Brain microvascular endothelial cell (primary cell): Measurements from ENCODE around the gene ZNF20.
"Not testable (repeated sequence)": the region's sequence is repeated elsewhere in the genome, so short reads cannot be mapped to it uniquely, and the experiment has no call there.

Experiments used
- DNase-seq: peaks from one replicate; pipeline ENCODE4 v3.0.0-alpha.2; 2020
- H3K27ac ChIP-seq: fragments of 250-450 bp; sonication (Bioruptor Pico); 2 replicates; pipeline ENCODE4 v1.5.1; 2020; ENCODE audit warnings: mild to moderate bottlenecking, moderate library complexity
- H3K27me3 ChIP-seq: fragments of 250-450 bp; sonication (Bioruptor Pico); replicated peaks from 2 replicates; pipeline ENCODE4 v1.5.1; 2020; ENCODE audit warnings: mild to moderate bottlenecking
- H3K36me3 ChIP-seq: fragments of 250-450 bp; sonication (Bioruptor Pico); replicated peaks from 2 replicates; pipeline ENCODE4 v1.5.1; 2020; ENCODE audit warnings: mild to moderate bottlenecking
- H3K4me3 ChIP-seq: 2 replicates; pipeline ENCODE4 v1.5.1; 2011; ENCODE audit warnings: low read depth, mild to moderate bottlenecking, control low read depth, low read length, moderate library complexity
- CTCF ChIP-seq: IDR thresholded peaks from 2 replicates; pipeline ENCODE4 v1.5.1; 2011; ENCODE audit warnings: low read depth, mild to moderate bottlenecking, moderate library complexity, low read length, control low read depth, inconsistent platforms; ENCODE audit errors: missing control alignments
- in situ Hi-C: cut with HindIII; loops from 2 replicates; pipeline ENCODE4 v1.10.0; 2017; ENCODE audit warnings: low sequenced_read_pairs, low pct_ligation_motif_present

Gene ZNF20

GRCh38 chr19:12111943-12112637 lies 28.1 kb downstream of the ZNF20 start:
- in situ Hi-C loops: no loop called here

GRCh38 chr19:12111176-12111575 lies 29.0 kb downstream of the ZNF20 start:
- H3K27me3 ChIP-seq: no peaks in the 10 kb centered on the region
- H3K27ac ChIP-seq: no peak overlapping the region
- in situ Hi-C loops: no loop called here
- no peak for DNase-seq
- H3K36me3 ChIP-seq: no peaks in the 10 kb centered on the region
- no peak for TF ChIP-seq CTCF
- no peak overlapping the region for H3K4me3 ChIP-seq

More at GRCh38 chr19:12111943-12112637, 28.1 kb downstream of the ZNF20 start:
- H3K36me3 ChIP-seq: no peaks in the 10 kb centered on the region
- TF ChIP-seq CTCF: no peak
- H3K27ac ChIP-seq: no peak overlapping the region
- H3K27me3 ChIP-seq: no peaks in the 10 kb centered on the region
- no peak for DNase-seq
- no peak overlapping the region for H3K4me3 ChIP-seq

- H3K4me3 ChIP-seq, H3K27me3 ChIP-seq, DNase-seq, in situ Hi-C loops, H3K27ac ChIP-seq, H3K36me3 ChIP-seq: not testable (repeated sequence)
These were observed 36.2 kb downstream of the ZNF20 start for GRCh38 chr19:12103909-12104308.

GRCh38 chr19:12098040-12098439 lies 42.1 kb downstream of the ZNF20 start:
- no peak overlapping the region for H3K4me3 ChIP-seq
- H3K27ac ChIP-seq: no peak overlapping the region
- no peaks in the 10 kb centered on the region for H3K27me3 ChIP-seq
- no peaks in the 10 kb centered on the region for H3K36me3 ChIP-seq
- DNase-seq: no peak
- no peak for TF ChIP-seq CTCF
- in situ Hi-C loops: no loop called here

GRCh38 chr19:12095111-12095790 lies 44.9 kb downstream of the ZNF20 start:
- Histone ChIP-seq H3K27ac (no peak overlapping the region), H3K27me3 (no peaks in the 10 kb centered on the region), H3K36me3 (no peaks in the 10 kb centered on the region), H3K4me3 (no peak overlapping the region)
- no peak for TF ChIP-seq CTCF
- in situ Hi-C loops: no loop called here
- no peak for DNase-seq

- no peaks in the 10 kb centered on the region for H3K27me3 ChIP-seq
- no peak for TF ChIP-seq CTCF
- in situ Hi-C loops: no loop called here
- no peak overlapping the region for H3K27ac ChIP-seq
- H3K4me3 ChIP-seq: no peak overlapping the region
- DNase-seq: no peak
- H3K36me3 ChIP-seq: no peaks in the 10 kb centered on the region
These were observed 46.4 kb downstream of the ZNF20 start for GRCh38 chr19:12093777-12094176.
